NB4 (cell line): ENCODE data around the gene ZNF766.
"Not testable (repeated sequence)": the region's sequence is repeated elsewhere in the genome, so short reads cannot be mapped to it uniquely, and the experiment has no call there.

Experiments used
- DNase-seq: peaks from one replicate; pipeline ENCODE4 v3.0.0; 2010; ENCODE audit warnings: low read depth
- H3K4me3 ChIP-seq: one replicate; pipeline ENCODE4 v1.5.1; 2011; ENCODE audit warnings: mild to moderate bottlenecking, low read depth, low read length, moderate library complexity
- MYC ChIP-seq: IDR thresholded peaks from 2 replicates; pipeline ENCODE4 v1.6.1; 2011; ENCODE audit warnings: low read depth, low read length
- POLR2A ChIP-seq: IDR thresholded peaks from 2 replicates; pipeline ENCODE4 v1.6.1; 2011; ENCODE audit warnings: mild to moderate bottlenecking; ENCODE audit not compliant: insufficient read length; ENCODE audit errors: extremely low read depth
- TF ChIP-seq, protein P1 (sequence below): IDR thresholded peaks from 2 replicates; pipeline ENCODE4 v1.6.1; 2011; ENCODE audit warnings: low read depth, low read length
- TF ChIP-seq, protein P2 (sequence below): IDR thresholded peaks from one replicate; pipeline ENCODE4 v1.5.1; 2012; ENCODE audit warnings: low read depth, low read length

ZNF766 gene

DNA sequence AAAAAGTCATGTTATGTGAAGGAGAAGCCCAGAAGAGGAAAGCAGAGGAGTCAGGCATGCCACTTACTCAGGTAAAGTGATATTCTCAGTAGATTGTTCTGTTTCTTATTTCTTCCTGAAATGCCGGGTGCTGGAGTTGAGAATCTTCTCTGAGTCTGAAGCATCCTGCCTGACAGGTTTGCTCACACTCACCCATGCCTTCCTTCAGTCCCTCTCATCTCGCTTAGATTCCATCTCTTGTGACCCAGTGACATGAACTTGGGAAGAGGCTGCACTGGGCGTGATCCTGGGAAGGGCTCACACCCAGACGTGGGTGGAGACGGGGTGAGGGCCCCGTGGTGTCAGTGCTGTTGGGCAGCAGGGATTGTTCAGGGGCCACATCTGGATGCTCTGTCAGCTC is 8.1 kb downstream of the ZNF766 start:
- no peak overlapping the region for H3K4me3 ChIP-seq
- DNase-seq, result no peak
- TF ChIP-seq, protein P1, sequence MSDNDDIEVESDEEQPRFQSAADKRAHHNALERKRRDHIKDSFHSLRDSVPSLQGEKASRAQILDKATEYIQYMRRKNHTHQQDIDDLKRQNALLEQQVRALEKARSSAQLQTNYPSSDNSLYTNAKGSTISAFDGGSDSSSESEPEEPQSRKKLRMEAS, result no peak
- no peak for TF ChIP-seq MYC
- TF ChIP-seq POLR2A, result no peak
- TF ChIP-seq, protein P2, sequence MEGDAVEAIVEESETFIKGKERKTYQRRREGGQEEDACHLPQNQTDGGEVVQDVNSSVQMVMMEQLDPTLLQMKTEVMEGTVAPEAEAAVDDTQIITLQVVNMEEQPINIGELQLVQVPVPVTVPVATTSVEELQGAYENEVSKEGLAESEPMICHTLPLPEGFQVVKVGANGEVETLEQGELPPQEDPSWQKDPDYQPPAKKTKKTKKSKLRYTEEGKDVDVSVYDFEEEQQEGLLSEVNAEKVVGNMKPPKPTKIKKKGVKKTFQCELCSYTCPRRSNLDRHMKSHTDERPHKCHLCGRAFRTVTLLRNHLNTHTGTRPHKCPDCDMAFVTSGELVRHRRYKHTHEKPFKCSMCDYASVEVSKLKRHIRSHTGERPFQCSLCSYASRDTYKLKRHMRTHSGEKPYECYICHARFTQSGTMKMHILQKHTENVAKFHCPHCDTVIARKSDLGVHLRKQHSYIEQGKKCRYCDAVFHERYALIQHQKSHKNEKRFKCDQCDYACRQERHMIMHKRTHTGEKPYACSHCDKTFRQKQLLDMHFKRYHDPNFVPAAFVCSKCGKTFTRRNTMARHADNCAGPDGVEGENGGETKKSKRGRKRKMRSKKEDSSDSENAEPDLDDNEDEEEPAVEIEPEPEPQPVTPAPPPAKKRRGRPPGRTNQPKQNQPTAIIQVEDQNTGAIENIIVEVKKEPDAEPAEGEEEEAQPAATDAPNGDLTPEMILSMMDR, result no peak

DNA sequence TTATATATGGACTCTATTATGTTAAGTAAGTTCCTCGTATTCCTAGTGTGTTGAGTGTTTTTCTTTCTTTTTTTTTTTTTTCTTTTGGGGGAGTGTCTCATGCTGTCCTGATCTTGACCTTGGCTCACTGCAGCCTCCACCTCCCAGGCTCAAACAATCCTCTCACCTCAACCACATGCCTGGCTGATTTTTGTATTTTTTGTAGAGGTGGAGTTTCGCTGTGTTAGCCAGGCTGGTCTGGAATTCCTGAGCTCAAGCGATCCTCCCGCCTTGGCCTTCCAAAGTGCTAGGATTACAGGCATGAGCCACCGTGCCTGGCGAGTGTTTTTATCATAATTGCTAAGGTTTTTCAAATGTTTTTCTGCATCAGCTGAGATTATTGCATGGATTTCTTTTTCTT is 16.9 kb downstream of the ZNF766 start:
- DNase-seq, result no peak
- TF ChIP-seq POLR2A (no peak), MYC (no peak)
- TF ChIP-seq, protein P1, result no peak
- TF ChIP-seq, protein P2, result no peak
- H3K4me3 ChIP-seq, result no peak overlapping the region

DNA sequence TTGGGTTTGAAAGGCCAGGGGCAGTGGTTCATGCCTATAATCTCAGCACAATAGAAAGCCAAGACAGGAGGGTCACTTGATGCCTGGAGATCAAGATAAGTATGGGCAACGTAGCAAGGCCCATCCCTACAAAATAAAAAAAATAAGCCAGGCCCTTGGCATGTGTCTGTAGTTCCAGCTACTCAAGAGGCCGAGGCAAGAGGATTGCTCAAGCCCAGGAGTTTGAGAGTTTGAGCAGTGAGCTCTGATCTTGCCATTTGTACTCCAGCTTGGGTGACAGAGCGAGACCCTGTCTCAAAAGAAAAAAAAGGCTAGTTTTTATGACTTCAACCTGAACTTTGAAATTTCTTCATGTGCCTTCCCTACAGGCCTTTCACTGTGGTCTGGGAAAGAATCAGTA is 22.4 kb downstream of the ZNF766 start:
- TF ChIP-seq, protein P1, result no peak
- no peak for TF ChIP-seq MYC
- no peak for TF ChIP-seq POLR2A
- TF ChIP-seq, protein P2, result no peak
- no peak overlapping the region for H3K4me3 ChIP-seq
- no peak for DNase-seq

DNA sequence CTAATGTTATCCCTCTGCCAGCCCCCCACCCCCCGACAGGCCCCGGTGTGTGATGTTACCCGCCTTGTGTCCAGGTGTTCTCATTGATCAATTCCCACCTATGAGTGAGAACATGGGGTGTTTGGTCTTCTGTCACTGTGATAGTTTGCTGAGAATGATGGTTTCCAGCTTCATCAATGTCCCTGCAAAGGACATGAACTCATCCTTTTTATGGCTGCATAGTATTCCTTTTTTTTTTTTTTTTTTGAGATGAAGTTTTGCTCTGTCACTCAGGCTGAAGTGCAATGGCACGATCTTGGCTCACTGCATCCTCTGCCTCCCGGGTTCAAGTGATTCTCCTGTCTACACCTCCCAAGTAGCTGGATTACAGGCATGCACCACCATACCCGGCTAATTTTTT is 23.6 kb downstream of the ZNF766 start:
- not testable (repeated sequence) for H3K4me3 ChIP-seq, DNase-seq

DNA sequence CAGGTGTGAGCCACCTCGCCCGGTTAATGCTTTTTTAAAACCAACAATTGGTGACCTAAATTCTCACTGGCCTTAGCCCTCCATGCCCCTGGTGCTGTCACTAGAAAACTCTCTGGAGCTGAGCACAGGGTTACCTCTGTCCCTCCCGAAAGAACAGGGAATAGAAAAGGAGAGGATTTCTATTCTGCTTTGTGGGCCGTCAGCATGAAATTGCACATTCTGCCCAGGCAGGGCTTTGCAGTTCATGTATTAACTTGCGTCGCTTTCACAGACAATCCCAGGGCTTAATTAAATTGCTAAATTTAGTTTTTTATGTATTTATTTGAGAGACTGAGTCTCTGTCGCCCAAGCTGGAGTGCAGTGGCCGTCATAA is 27.0 kb downstream of the ZNF766 start:
- TF ChIP-seq, protein P2, result no peak
- TF ChIP-seq POLR2A (no peak), MYC (no peak)
- TF ChIP-seq, protein P1, result no peak
- H3K4me3 ChIP-seq, result peak overlapping the region; percentile 70
- no peak for DNase-seq

DNA sequence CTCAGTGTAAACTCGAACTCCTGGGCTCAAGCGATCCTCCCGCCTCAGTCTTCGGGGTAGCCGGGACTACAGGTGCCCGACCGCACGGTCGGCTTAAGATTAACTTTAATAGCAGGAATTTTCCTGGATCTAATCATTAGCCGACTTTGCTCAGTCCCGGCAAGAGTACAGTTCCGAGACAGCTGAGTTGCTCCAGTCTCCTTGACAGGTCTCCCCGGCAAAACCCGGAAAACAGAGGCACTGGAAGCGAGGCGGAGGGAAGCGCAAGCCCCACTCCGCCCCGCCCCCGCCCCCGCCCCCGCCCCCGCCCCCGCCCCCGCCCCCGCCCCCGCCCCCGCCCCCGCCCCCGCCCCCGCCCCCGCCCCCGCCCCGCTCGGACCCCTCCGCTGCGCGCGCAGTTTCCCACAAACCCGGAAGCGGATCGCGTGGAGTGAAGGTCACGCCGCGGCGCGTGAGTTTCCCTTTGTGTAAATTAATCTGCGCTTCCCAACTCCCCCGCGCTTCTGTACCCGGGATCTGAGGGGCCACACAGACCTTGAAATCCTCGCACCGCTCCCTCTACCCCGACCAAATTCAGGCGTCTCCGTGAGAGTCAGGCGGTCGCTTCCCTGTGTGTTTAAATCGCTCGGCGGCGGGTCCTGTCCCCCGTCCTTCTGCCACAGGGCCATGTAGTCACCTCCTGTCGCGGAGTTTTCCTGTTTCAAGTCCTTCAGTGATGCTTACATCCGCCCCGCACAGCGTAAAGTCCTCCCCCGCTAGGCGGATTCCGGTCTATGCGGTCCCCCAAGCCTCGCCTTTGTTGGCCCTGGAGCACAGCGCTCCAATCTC is 27.6 kb downstream of the ZNF766 start, which contains the start of gene ZNF480:
Gene ZNF480, plus strand, starts transcription at position 397 of the 828 bp plus-strand sequence. CDS start 3,244 bp downstream, outside the sequence.
- peak within 1 kb of the TSS; percentile 83 for H3K4me3 ChIP-seq
- TF ChIP-seq, protein P1, result peak; percentile 33; the same call in 1 of the 2 replicates
- TF ChIP-seq, protein P2, result no peak
- TF ChIP-seq MYC (peak; percentile 40; the same call in 1 of the 2 replicates), POLR2A (peak; percentile 80)
- peak; percentile 78 for DNase-seq
